Activated CD4-positive, CD25-positive, alpha-beta regulatory T cell treated with anti-CD3 and anti-CD28 coated beads, Interleukin-2, amount 50 U/mL, for 24 hours (primary cell): ENCODE measurements around the gene CCDC38.

Experiments used
- ATAC-seq, 2 donors: fragments of 150-1000 bp; cut with Tn5 transposase; one replicate each; pipeline ENCODE4 v1.10.0; 2021; ENCODE audit warnings: mild to moderate bottlenecking in 1 of 2, moderate library complexity in 1 of 2

The CCDC38 gene

DNA sequence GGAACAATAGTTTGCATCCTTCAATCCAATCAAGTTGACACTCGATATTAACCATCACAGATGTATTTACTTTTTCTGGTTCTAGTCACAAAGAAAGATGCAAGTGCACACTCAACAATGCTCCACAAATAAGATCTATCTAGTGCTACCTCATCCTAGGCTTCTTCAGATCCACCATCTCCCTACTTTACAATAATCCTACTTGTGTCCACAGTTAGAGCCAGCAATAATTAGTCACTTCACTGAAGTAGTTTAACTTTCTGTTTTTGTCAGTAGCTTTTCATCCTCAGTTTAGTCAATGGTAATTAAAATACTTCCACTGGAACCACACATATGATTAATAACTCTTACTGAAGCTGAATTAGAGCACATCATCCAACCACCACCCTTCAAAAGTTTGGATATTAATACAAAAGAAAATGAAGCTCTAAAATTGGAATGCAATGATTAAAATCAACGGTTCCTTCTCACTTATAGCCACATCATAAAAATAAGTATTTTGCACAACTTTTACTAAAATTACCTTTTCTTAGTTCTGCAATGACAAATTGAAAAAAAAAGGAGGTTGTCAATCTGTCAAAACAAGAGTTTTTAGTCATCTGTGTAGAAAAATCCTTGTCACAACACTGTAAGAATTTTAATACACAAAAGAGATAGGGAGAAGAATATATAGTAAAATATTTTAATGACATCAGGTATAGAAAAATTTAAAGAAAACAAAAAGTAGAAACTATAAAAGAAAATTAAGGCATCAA lies 111.9 kb downstream of the CCDC38 start:
- ATAC-seq: no peak

DNA sequence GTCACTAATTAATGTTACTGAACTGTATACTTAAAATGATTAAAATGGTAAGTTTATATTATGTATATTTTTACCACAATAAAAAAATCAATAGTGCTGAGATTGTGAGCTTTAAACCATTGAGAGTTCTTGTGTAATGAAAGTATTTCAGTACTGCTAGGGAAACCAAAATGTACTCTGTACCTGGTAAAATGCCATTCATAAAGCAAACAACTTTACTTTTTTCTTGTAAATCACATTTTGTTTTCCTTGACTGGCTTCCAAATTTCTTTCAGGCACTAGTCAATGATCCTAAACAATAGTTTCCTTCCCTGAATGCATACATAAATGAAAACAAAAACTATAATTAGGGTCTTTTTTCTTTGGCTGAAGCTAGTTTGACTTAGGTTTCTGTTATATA lies 113.0 kb downstream of the CCDC38 start:
- ATAC-seq: no peak

DNA sequence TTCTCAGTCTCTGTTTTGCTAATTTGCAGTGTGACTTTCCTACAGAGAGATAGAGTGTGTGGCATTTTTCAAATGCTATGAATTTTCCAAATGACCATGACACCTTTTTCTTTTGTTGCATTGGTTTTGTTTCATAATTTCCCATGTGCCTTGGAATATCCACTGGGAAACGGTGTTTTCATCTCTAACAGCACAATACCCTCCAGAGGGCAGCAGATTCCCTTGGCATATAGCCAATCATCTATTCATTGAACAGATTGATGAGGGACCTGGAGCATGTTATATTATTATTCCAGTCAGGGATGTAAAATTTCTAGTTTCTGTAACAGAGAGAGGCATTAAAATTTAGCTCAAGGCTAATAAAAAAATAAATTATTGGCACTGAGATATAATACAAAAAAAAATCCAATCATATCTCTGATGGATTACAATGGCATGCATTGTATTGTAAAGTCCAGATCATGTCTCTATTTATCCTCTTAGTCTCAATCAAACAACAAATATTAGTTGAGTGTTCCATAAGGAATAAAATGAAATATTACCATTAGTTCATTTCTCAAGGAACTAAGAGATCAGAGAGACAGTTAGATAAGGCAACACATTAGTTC lies 122.2 kb downstream of the CCDC38 start:
- no peak for ATAC-seq
